Left ventricle myocardium inferior (tissue), 1 donor: ENCODE results near the gene MZT1. TPM values are rescaled to one million over a fixed set of nuclear protein-coding genes. Genes with fewer than 3 reads are reported as not detected.
"Not testable (repeated sequence)": the region's sequence is repeated elsewhere in the genome, so short reads cannot be mapped to it uniquely, and the experiment has no call there.

Source experiments
- DNase-seq: peaks from one replicate; pipeline ENCODE4 v3.0.0-alpha.2; 2020
- H3K27ac ChIP-seq: fragments of 200-600 bp; replicated peaks from 2 replicates; pipeline ENCODE4 v1.8.0; 2021
- H3K27me3 ChIP-seq: fragments of 200-600 bp; 2 replicates; pipeline ENCODE4 v1.8.0; 2021; ENCODE audit warnings: low read depth
- H3K36me3 ChIP-seq: fragments of 200-600 bp; 2 replicates; pipeline ENCODE4 v1.8.0; 2021
- H3K4me1 ChIP-seq: fragments of 200-600 bp; 2 replicates; pipeline ENCODE4 v1.8.0; 2021
- H3K4me3 ChIP-seq: fragments of 200-600 bp; 2 replicates; pipeline ENCODE4 v1.8.0; 2021; ENCODE audit warnings: mild to moderate bottlenecking, moderate library complexity
- H3K9me3 ChIP-seq: fragments of 200-600 bp; replicated peaks from 2 replicates; pipeline ENCODE4 v1.8.0; 2021
- intact Hi-C: fragments of 100-400 bp; cut with micrococcal nuclease; formaldehyde crosslinking; loops from one replicate; pipeline ENCODE4 v1.11.0; 2022
- total RNA-seq: library from RNA; stranded (reverse); fragmentation: NEBNext Ultra II Directional; extraction: Animal tissue kit (Norgen Biotek cat#: 25700); gene quantifications from one replicate; pipeline ENCODE4 v1.2.1, GENCODE V29; 2021
- TF ChIP-seq, protein P1 (sequence below): fragments of 200-600 bp; IDR thresholded peaks from 2 replicates; pipeline ENCODE4 v1.8.0; 2021; ENCODE audit warnings: antibody characterized with exemption, mild to moderate bottlenecking, borderline replicate concordance
- donor health status: DM: no; HTN: yes; CAD: no; lungs with severe emphysema.

The MZT1 gene
- total RNA-seq, 1 donor from 2014 or later: 7.0 TPM

GRCh38 chr13:72726726-72727416 lies 558 bp downstream of the MZT1 start:
- Histone ChIP-seq H3K27me3 (no peaks in the 10 kb centered on the region), H3K4me3 (peak overlapping the region; percentile 81), H3K36me3 (no peaks in the 10 kb centered on the region), H3K9me3 (no peaks in the 10 kb centered on the region), H3K4me1 (peaks cover 30% of the 10 kb centered on the region), H3K27ac (peak overlapping the region; percentile 70)
- TF ChIP-seq, protein P1, sequence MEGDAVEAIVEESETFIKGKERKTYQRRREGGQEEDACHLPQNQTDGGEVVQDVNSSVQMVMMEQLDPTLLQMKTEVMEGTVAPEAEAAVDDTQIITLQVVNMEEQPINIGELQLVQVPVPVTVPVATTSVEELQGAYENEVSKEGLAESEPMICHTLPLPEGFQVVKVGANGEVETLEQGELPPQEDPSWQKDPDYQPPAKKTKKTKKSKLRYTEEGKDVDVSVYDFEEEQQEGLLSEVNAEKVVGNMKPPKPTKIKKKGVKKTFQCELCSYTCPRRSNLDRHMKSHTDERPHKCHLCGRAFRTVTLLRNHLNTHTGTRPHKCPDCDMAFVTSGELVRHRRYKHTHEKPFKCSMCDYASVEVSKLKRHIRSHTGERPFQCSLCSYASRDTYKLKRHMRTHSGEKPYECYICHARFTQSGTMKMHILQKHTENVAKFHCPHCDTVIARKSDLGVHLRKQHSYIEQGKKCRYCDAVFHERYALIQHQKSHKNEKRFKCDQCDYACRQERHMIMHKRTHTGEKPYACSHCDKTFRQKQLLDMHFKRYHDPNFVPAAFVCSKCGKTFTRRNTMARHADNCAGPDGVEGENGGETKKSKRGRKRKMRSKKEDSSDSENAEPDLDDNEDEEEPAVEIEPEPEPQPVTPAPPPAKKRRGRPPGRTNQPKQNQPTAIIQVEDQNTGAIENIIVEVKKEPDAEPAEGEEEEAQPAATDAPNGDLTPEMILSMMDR: no peak
- peak; percentile 42 for DNase-seq
- intact Hi-C loops: no loop called here

DNA sequence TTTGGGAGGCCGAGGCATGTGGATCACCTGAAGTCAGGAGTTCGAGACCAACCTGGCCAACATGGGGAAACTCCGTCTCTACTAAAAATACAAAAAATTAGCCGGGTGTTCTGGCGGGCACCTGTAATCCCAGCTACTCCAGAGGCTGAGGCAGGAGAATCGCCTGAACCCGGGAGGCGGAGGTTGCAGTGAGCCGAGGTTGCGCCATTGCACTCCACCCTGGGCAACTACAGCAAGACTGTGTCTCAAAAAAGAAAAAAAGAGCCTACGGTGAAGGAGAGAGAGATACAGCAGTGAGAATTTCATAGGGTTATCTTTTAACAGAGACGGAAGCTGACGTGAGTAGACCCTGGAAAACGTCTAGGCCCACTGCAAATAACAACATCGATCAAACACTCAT lies 1.2 kb downstream of the MZT1 start:
- intact Hi-C loops, H3K9me3 ChIP-seq, DNase-seq, H3K36me3 ChIP-seq, H3K27ac ChIP-seq, H3K27me3 ChIP-seq: not testable (repeated sequence)
- Histone ChIP-seq H3K4me3 (peak overlapping the region; percentile 81), H3K4me1 (peaks cover 30% of the 10 kb centered on the region)

DNA sequence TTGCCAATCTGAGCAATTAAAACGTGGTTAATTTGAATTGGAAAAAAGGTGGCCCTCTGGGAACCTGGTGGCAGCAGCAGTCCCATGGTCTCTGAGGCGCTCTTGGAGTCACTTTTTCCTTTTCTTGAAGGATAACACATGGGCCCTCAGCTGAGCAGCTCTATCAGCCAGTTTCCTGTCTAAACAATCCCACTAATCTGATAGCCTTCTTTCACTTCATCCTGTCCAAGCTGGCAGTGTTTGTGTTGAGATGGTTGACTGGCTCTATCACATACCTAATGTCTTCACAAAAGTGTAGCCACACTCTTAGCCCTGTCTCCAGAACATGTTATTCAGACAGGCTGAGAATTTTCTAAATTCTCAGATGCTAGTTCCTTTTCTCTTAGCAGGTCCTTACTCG lies 10.7 kb downstream of the MZT1 start:
- TF ChIP-seq, protein P1: no peak
- peaks cover 52% of the 10 kb centered on the region for H3K36me3 ChIP-seq
- intact Hi-C loops: no loop called here
- no peak for DNase-seq
- H3K27ac ChIP-seq: no peak overlapping the region
- H3K27me3 ChIP-seq: no peaks in the 10 kb centered on the region
- no peak overlapping the region for H3K4me3 ChIP-seq
- no peaks in the 10 kb centered on the region for H3K4me1 ChIP-seq
- H3K9me3 ChIP-seq: peaks cover 17% of the 10 kb centered on the region

DNA sequence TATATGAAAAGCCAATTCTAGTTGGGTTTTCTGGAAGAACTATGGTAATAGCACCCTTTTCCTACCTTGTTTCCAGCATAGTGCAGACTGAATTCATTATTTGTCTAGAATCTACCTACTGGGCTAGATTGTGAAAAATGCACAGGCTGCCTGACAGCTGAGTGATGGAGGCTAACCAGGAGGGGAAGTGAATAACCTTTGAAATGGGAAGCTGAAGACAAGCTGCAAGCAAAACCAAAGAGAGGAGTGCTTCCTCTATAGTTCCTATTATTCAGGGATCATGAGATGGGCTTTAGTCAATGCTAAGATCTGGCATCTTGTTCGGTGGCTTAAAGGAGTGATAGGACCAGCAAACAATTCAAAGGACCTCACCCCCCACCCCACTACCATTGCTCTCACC lies 26.9 kb downstream of the MZT1 start:
- Histone ChIP-seq H3K4me3 (no peak overlapping the region), H3K36me3 (peaks cover 1% of the 10 kb centered on the region), H3K27ac (no peak overlapping the region), H3K9me3 (peaks cover 1% of the 10 kb centered on the region), H3K4me1 (no peaks in the 10 kb centered on the region), H3K27me3 (peaks cover 5% of the 10 kb centered on the region)
- TF ChIP-seq, protein P1: no peak
- no peak for DNase-seq
- intact Hi-C loops: no loop called here

DNA sequence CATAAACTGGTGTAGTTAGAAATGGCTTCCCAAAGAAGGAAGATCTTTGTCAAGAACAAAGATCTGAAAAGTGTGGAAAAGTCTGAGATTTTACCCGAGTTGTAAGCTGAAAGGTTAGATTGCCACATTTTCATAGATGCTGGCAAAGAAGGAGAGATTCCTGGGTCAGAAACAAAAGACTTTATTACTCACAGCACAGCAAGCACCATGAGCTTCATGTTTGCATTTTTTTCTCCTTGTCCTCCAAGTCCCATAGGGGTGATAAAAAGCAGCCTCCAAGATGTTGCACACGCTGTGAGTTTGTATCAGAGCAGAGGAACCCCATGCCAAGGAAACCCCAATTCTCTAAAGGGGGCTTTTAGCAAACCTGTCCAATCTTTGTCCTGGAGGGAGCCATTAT lies 29.3 kb downstream of the MZT1 start:
- no peak for DNase-seq

DNA sequence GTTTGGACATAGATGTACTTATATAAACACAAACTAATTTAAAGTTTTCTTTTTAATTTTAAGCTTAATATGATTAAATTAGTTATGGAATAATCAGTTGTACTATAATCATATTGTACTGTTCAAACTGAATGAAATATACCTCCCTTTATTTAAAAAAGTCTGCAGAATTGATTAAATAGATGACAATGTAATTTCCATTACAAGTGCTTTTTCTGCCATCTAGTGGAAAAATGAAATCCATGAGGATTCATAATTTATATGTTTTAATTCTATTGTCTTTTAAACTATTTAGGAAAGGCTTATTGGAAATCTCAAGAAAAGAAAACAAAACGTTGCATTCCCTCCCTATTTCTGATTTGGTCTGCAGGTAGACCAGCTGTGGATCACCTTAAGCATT lies 30.9 kb downstream of the MZT1 start:
- Histone ChIP-seq H3K9me3 (peaks cover 12% of the 10 kb centered on the region), H3K27ac (no peak overlapping the region), H3K36me3 (no peaks in the 10 kb centered on the region), H3K4me3 (no peak overlapping the region), H3K4me1 (no peaks in the 10 kb centered on the region), H3K27me3 (peaks cover 5% of the 10 kb centered on the region)
- TF ChIP-seq, protein P1: peak; percentile 51
- intact Hi-C loops: no loop called here
- no peak for DNase-seq

More for the DNA sequence above, 29.3 kb downstream of the MZT1 start:
- Histone ChIP-seq H3K27ac (no peak overlapping the region), H3K4me1 (no peaks in the 10 kb centered on the region), H3K27me3 (peaks cover 5% of the 10 kb centered on the region), H3K4me3 (no peak overlapping the region), H3K9me3 (peaks cover under 1% of the 10 kb centered on the region), H3K36me3 (no peaks in the 10 kb centered on the region)
- intact Hi-C loops: no loop called here
- TF ChIP-seq, protein P1: no peak
